H1 (cell line): ENCODE measurements around the gene CACNA1C. TPM values are rescaled to one million over a fixed set of nuclear protein-coding genes. Genes with fewer than 3 reads are reported as not detected.

Experiments used
- CTCF ChIA-PET: fragments of 300-600 bp; sonication (Branson Sonifier 250); formaldehyde crosslinking; loops from one replicate; lab custom pipeline; 2021; ENCODE audit not compliant: partially characterized antibody; lab: Charles Lee
- POLR2A ChIA-PET: fragments of 300-600 bp; sonication (Branson Sonifier 250); formaldehyde crosslinking; loops from one replicate; lab custom pipeline; 2021; ENCODE audit warnings: inconsistent platforms; ENCODE audit not compliant: partially characterized antibody; lab: Charles Lee
- DNase-seq, 2 experiments: peaks; one replicate each; pipeline versions ENCODE4 v3.0.0 to v3.0.0-alpha.2; 2010 to 2022; ENCODE audit warnings: low spot score in 2 of 2, low read depth in 1 of 2, mixed read lengths in 1 of 2
- FAIRE-seq: peaks from 2 replicates; lab custom pipeline; 2011; peaks lifted over from hg19 to GRCh38; lab: Jason Lieb, UNC
- H2AFZ ChIP-seq: 2 replicates; pipeline ENCODE4 v1.8.1; 2012; ENCODE audit warnings: low read length, inconsistent platforms
- H2AK5ac ChIP-seq: 2 replicates; pipeline ENCODE4 v1.6.1; 2013; ENCODE audit warnings: low read depth, low read length
- H2BK120ac ChIP-seq: replicated peaks from 2 replicates; pipeline ENCODE3; 2013; ENCODE audit warnings: low read depth, low read length, inconsistent platforms
- H2BK12ac ChIP-seq: 2 replicates; pipeline ENCODE4 v1.6.1; 2013; ENCODE audit warnings: low read depth, low read length
- H2BK15ac ChIP-seq: 2 replicates; pipeline ENCODE4 v1.6.1; 2013; ENCODE audit warnings: low read length
- H2BK20ac ChIP-seq: 2 replicates; pipeline ENCODE4 v1.6.1; 2013; ENCODE audit warnings: low read length
- H2BK5ac ChIP-seq: 2 replicates; pipeline ENCODE4 v1.6.1; 2013; ENCODE audit warnings: low read depth, low read length
- H3K14ac ChIP-seq: 2 replicates; pipeline ENCODE4 v1.6.1; 2013; ENCODE audit warnings: inconsistent platforms; ENCODE audit not compliant: insufficient read length
- H3K18ac ChIP-seq: 2 replicates; pipeline ENCODE4 v1.6.1; 2013; ENCODE audit warnings: low read length; ENCODE audit errors: extremely low read depth
- H3K23ac ChIP-seq: 2 replicates; pipeline ENCODE4 v1.6.1; 2013; ENCODE audit warnings: inconsistent platforms; ENCODE audit not compliant: insufficient read length
- H3K23me2 ChIP-seq: 2 replicates; pipeline ENCODE4 v1.6.1; 2013; ENCODE audit warnings: low read depth, low read length
- H3K27ac ChIP-seq: 2 replicates; pipeline ENCODE4 v1.6.1; 2011; ENCODE audit warnings: low read depth, low read length, inconsistent platforms
- H3K27me3 ChIP-seq, 4 experiments: replicated peaks in 1 of 4; 1 replicate in 1 of 4; 2 replicates in 3 of 4; pipeline versions ENCODE4 v1.6.1 to v1.8.1; 2011 to 2013; ENCODE audit warnings: low read length in 3 of 4, mild to moderate bottlenecking in 3 of 4, inconsistent platforms in 2 of 4, mixed read lengths in 2 of 4, moderate library complexity in 1 of 4; ENCODE audit not compliant: control insufficient read depth in 3 of 4, insufficient read depth in 3 of 4; ENCODE audit errors: extremely low read depth in 1 of 4
- H3K36me3 ChIP-seq, 4 experiments: 2 replicates each; pipeline versions ENCODE4 v1.6.1 to v1.8.1; 2011 to 2013; ENCODE audit warnings: mild to moderate bottlenecking in 4 of 4, low read length in 3 of 4, moderate library complexity in 2 of 4, control low read depth in 1 of 4, inconsistent platforms in 1 of 4; ENCODE audit not compliant: insufficient read depth in 4 of 4, control insufficient read depth in 2 of 4
- H3K4ac ChIP-seq: replicated peaks from 2 replicates; pipeline ENCODE3; 2013; ENCODE audit warnings: low read length, low read depth, mixed read lengths, inconsistent platforms; ENCODE audit not compliant: insufficient read length
- H3K4me1 ChIP-seq, 4 experiments: replicated peaks in 1 of 4; 1 replicate in 1 of 4; 2 replicates in 3 of 4; pipeline versions ENCODE4 v1.6.1 to v1.8.1; 2011 to 2013; ENCODE audit warnings: low read length in 3 of 4, inconsistent platforms in 2 of 4, mixed read lengths in 1 of 4; ENCODE audit not compliant: insufficient read depth in 4 of 4, control insufficient read depth in 3 of 4
- H3K4me2 ChIP-seq, 2 experiments: 2 replicates each; pipeline versions ENCODE4 v1.6.1 to v1.8.1; 2011 to 2013; ENCODE audit warnings: low read depth in 2 of 2, low read length in 2 of 2, control low read depth in 1 of 2, inconsistent platforms in 1 of 2, mild to moderate bottlenecking in 1 of 2; ENCODE audit not compliant: insufficient read depth in 1 of 2
- H3K4me3 ChIP-seq, 4 experiments: fragments of 200-600, 300-600 bp in 1 of 4; sonication (generic), shearing (Covaris generic), sonication (Bioruptor Twin) in 1 of 4; 2 replicates each; pipeline versions ENCODE4 v1.5.1 to v1.8.1; 2011 to 2016; ENCODE audit warnings: low read length in 4 of 4, low read depth in 3 of 4, control low read depth in 2 of 4, inconsistent platforms in 2 of 4, mild to moderate bottlenecking in 2 of 4, mixed read lengths in 1 of 4, moderate library complexity in 1 of 4; ENCODE audit not compliant: insufficient read depth in 2 of 4; ENCODE audit errors: extremely low read depth in 1 of 4
- H3K56ac ChIP-seq: replicated peaks from 2 replicates; pipeline ENCODE3; 2013; ENCODE audit warnings: low read depth, mild to moderate bottlenecking, mixed read lengths, low read length, inconsistent platforms; ENCODE audit not compliant: insufficient read length
- H3K79me1 ChIP-seq: 2 replicates; pipeline ENCODE4 v1.6.1; 2013; ENCODE audit warnings: low read depth, low read length, control low read depth
- H3K79me2 ChIP-seq, 2 experiments: 2 replicates each; pipeline versions ENCODE4 v1.6.1 to v1.8.1; 2012 to 2013; ENCODE audit warnings: low read length in 2 of 2, mild to moderate bottlenecking in 2 of 2, inconsistent platforms in 1 of 2; ENCODE audit not compliant: insufficient read depth in 2 of 2, control insufficient read depth in 1 of 2
- H3K9ac ChIP-seq, 4 experiments: replicated peaks in 1 of 4; 1 replicate in 1 of 4; 2 replicates in 3 of 4; pipeline versions ENCODE4 v1.6.1 to v1.8.1; 2011 to 2013; ENCODE audit warnings: low read depth in 3 of 4, low read length in 3 of 4, control low read depth in 2 of 4, mild to moderate bottlenecking in 2 of 4, moderate library complexity in 2 of 4, inconsistent platforms in 1 of 4; ENCODE audit errors: extremely low read depth in 1 of 4
- H3K9me3 ChIP-seq, 2 experiments: 2 replicates each; pipeline versions ENCODE4 v1.6.1 to v1.8.1; 2012 to 2013; ENCODE audit warnings: mild to moderate bottlenecking in 2 of 2, moderate library complexity in 2 of 2, control low read depth in 1 of 2, inconsistent platforms in 1 of 2, low read depth in 1 of 2, low read length in 1 of 2, mixed read lengths in 1 of 2; ENCODE audit not compliant: insufficient read depth in 2 of 2
- H4K20me1 ChIP-seq, 2 experiments: replicated peaks in 1 of 2; 2 replicates each; pipeline versions ENCODE3 to v1.8.1; 2011 to 2013; ENCODE audit warnings: inconsistent platforms in 2 of 2, low read length in 2 of 2, mild to moderate bottlenecking in 1 of 2; ENCODE audit not compliant: insufficient read depth in 2 of 2, control insufficient read depth in 1 of 2
- H4K5ac ChIP-seq: 2 replicates; pipeline ENCODE4 v1.6.1; 2013; ENCODE audit warnings: low read length, low read depth, mixed read lengths, inconsistent platforms; ENCODE audit not compliant: insufficient read length
- H4K8ac ChIP-seq: 2 replicates; pipeline ENCODE4 v1.8.0; 2013; ENCODE audit warnings: mild to moderate bottlenecking, moderate library complexity, low read length, inconsistent platforms; ENCODE audit not compliant: insufficient read depth; ENCODE audit errors: extremely low read depth
- H4K91ac ChIP-seq: replicated peaks from 2 replicates; pipeline ENCODE3; 2013; ENCODE audit warnings: low read length, mixed read lengths, inconsistent platforms; ENCODE audit not compliant: insufficient read length
- CEBPB ChIP-seq: IDR thresholded peaks from 2 replicates; pipeline ENCODE4 v1.6.1; 2012; ENCODE audit warnings: low read depth, low read length
- CHD2 ChIP-seq: IDR thresholded peaks from 2 replicates; pipeline ENCODE4 v1.6.1; 2012; ENCODE audit warnings: low read length, improper control_type of control experiment
- GABPA ChIP-seq: IDR thresholded peaks from 2 replicates; pipeline ENCODE4 v1.6.1; 2011; ENCODE audit warnings: mild to moderate bottlenecking, low read length, moderate library complexity, borderline replicate concordance; ENCODE audit not compliant: insufficient read depth
- KDM4A ChIP-seq: IDR thresholded peaks from one replicate; pipeline ENCODE4 v1.7.1; 2012; ENCODE audit warnings: low read depth, mild to moderate bottlenecking, moderate library complexity, low read length, inconsistent platforms; ENCODE audit not compliant: severe bottlenecking
- PHF8 ChIP-seq: fragments of 200-600 bp; sonication (generic); conservative IDR thresholded peaks from 2 replicates; pipeline ENCODE4 v1.7.1; 2012; ENCODE audit warnings: low read depth, mild to moderate bottlenecking, inconsistent platforms, low read length, moderate library complexity
- RNF2 ChIP-seq: fragments of 200-900, 300-1000 bp; sonication (generic); IDR thresholded peaks from 2 replicates; pipeline ENCODE4 v1.7.1; 2016; ENCODE audit warnings: borderline replicate concordance, low read depth, mild to moderate bottlenecking, antibody characterized with exemption, low read length; ENCODE audit not compliant: poor library complexity, severe bottlenecking; ENCODE audit errors: missing control alignments
- WGBS, 2 experiments: shearing (Covaris generic) in 1 of 2; methylation state at CpG; one replicate each; pipeline versions ENCODE4 v1.1.6 to v1.1.7; 2013 to 2015; ENCODE audit warnings: low lambda C conversion rate in 2 of 2, mixed read lengths in 2 of 2, inconsistent platforms in 1 of 2, low coverage in 1 of 2, missing lambda C conversion rate in 1 of 2; ENCODE audit not compliant: insufficient replicate concordance in 2 of 2, insufficient coverage in 1 of 2, insufficient read length in 1 of 2; ENCODE audit errors: extremely low coverage in 1 of 2, missing lambda C conversion rate in 1 of 2; 5-methylcytosine and 5-hydroxymethylcytosine counted together
- polyA plus RNA-seq, 7 experiments: library from polyadenylated mRNA; depleted of rRNA in 3 of 7; stranded (reverse) in 5 of 7; unstranded in 2 of 7; fragments of >200 nt in 5 of 7; fragments of 200-250 nt in 2 of 7; gene quantifications; 1 replicate in 5 of 7; 2 replicates in 1 of 7; 4 replicates in 1 of 7; pipeline versions ENCODE4 v1.2.1 to v1.2.3, GENCODE V29; 2011 to 2013; ENCODE audit warnings: missing spikeins in 2 of 7, mixed read lengths in 2 of 7
- total RNA-seq: library from RNA; stranded (reverse); fragmentation: NEBNext Ultra II Directional; extraction: Animal tissue kit (Norgen Biotek cat#: 25700); gene quantifications from 2 replicates; pipeline ENCODE4 v1.2.1, GENCODE V29; 2021

CACNA1C gene
- total and polyA plus RNA-seq, 2 of the 8 experiments (the other 6 are each of a cell fraction or from before 2014, with no cell fraction given), result 1.3 TPM

DNA sequence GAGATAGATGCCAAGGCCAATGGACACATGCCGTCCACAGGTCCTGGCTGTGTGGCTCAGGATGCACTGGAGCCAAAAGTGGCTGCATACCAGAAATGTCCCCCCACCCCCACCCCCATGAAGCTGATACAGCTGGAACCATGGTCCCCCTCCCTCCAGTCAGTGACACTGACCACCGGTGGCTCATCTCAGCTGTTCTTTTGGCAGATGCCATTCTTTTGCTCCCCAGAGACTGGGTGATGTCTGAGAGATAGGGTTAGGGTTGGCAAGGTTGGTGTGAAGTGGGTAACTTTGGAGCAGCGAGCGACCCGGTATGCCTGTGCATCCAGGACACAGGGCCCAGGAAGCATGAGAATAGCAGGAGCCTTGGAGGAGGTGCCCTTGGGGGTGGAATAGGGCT is 285.6 kb downstream of the CACNA1C start:
- H3K9me3 ChIP-seq, result no peaks in the 10 kb centered on the region
- H2AK5ac ChIP-seq, result no peak overlapping the region
- H4K91ac ChIP-seq, result no peak overlapping the region
- H3K27ac ChIP-seq, result no peak overlapping the region
- no peak overlapping the region for H2BK20ac ChIP-seq
- no peak overlapping the region for H3K18ac ChIP-seq
- CTCF ChIA-PET, result interaction anchor here (0.6 to 2.8 kb wide), 7 partner anchors 10 to 399 kb away, joined by 3 to 9 read pairs (median 3); no protein-coding TSS in a partner anchor
- H2BK15ac ChIP-seq, result no peak overlapping the region
- no peaks in the 10 kb centered on the region for H3K27me3 ChIP-seq
- no peaks in the 10 kb centered on the region for H3K79me1 ChIP-seq
- POLR2A ChIA-PET, result interaction anchor here (0.6 kb wide), 1 partner anchor 125 kb away, joined by 3 read pairs; no protein-coding TSS in a partner anchor
- no peak overlapping the region for H3K56ac ChIP-seq
- peaks cover 0 to 1% (median 0%) of the 10 kb centered on the region in 4 experiments; a peak in 3 of 7 replicates for H3K4me1 ChIP-seq
- H2BK120ac ChIP-seq, result no peak overlapping the region
- H3K14ac ChIP-seq, result no peak overlapping the region
- H2AFZ ChIP-seq, result no peak overlapping the region
- no peak overlapping the region for H3K4me2 ChIP-seq
- no peaks in the 10 kb centered on the region for H3K23me2 ChIP-seq
- H3K4ac ChIP-seq, result no peak overlapping the region
- no peaks in the 10 kb centered on the region for H4K20me1 ChIP-seq
- no peak overlapping the region for H3K23ac ChIP-seq
- H3K4me3 ChIP-seq, result no peak overlapping the region
- no peak overlapping the region for H4K5ac ChIP-seq
- no peak for DNase-seq
- H3K36me3 ChIP-seq, result no peaks in the 10 kb centered on the region
- WGBS, 2 experiments, result 96% methylated on average over 5 of the region's 5 CpGs; no CpG with 5 or more reads in 1 of the 2 experiments
- no peak overlapping the region for H2BK5ac ChIP-seq
- H3K9ac ChIP-seq, result no peak overlapping the region
- H4K8ac ChIP-seq, result no peak overlapping the region
- H2BK12ac ChIP-seq, result no peak overlapping the region
- no peak for FAIRE-seq
- H3K79me2 ChIP-seq, result no peaks in the 10 kb centered on the region
- TF ChIP-seq PHF8 (no peak), RNF2 (no peak), GABPA (no peak), CEBPB (no peak), KDM4A (no peak), CHD2 (no peak)
